MM.1S (cell line): ENCODE measurements around the gene GALNT8.

Experiments used
- CTCF ChIP-seq: fragments of 300-600 bp; sonication (generic); IDR thresholded peaks from 2 replicates; pipeline ENCODE4 v1.5.1; 2016; ENCODE audit warnings: antibody characterized with exemption, low read length, mixed read lengths
- EZH2 ChIP-seq: fragments of 300-600 bp; sonication (generic); optimal IDR thresholded peaks from 2 replicates; pipeline ENCODE3; 2017; ENCODE audit warnings: low read depth, mild to moderate bottlenecking, antibody characterized with exemption, low read length, mixed read lengths
- EZH2phosphoT487 ChIP-seq: fragments of 300-600 bp; sonication (generic); IDR thresholded peaks from 2 replicates; pipeline ENCODE4 v1.6.1; 2018; ENCODE audit warnings: antibody characterized with exemption, low read length

GRCh38 chr12:4734625-4735340, 14.6 kb downstream of the GALNT8 start:
- TF ChIP-seq EZH2phosphoT487 (no peak), CTCF (no peak), EZH2 (no peak)
